T-helper 22 cell (primary cell): Measurements from ENCODE around the gene POTEF.
"Not testable (repeated sequence)": the region's sequence is repeated elsewhere in the genome, so short reads cannot be mapped to it uniquely, and the experiment has no call there.

Experiments used
- DNase-seq: peaks from one replicate; pipeline ENCODE4 v3.0.0-alpha.2; 2020; ENCODE audit warnings: low read depth

Gene POTEF

DNA sequence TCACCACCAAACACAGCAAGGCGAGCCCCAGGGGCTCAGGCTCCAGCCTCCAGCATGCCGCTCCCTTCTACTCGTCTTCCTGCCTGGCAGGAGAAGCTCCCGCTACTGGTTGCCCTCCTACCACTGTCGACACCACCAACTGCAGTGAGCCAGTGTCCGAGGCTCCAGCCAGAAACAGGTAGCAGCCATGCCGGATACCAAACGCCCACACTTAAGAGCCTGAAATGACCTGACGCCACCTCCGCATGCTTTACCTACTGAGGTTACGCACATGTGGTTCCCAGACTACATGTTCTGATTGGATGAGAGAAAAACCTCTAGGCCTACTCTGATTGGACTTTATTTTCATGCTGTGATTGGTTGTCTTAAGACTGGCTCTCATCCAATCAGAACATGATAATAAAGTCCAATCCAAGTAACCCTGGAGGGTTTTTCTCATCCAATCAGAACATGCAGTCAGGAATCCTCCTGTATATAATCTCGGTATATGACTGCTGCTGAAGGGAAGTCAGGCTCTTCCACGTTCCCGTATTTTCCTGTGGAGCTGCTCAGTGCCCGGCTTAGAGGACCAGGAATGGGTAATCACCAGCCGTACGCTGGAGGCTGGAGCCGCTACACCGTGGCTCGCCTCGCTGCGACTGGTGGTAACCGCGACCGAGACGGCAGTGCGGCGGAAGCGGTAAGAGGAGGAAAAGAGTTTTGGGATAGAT lies at the start of gene POTEF:
POTEF (minus strand) TSS at position 103 of the 710 bp plus-strand sequence. CDS start 8,707 bp downstream, outside the sequence.
- not testable (repeated sequence) for DNase-seq

DNA sequence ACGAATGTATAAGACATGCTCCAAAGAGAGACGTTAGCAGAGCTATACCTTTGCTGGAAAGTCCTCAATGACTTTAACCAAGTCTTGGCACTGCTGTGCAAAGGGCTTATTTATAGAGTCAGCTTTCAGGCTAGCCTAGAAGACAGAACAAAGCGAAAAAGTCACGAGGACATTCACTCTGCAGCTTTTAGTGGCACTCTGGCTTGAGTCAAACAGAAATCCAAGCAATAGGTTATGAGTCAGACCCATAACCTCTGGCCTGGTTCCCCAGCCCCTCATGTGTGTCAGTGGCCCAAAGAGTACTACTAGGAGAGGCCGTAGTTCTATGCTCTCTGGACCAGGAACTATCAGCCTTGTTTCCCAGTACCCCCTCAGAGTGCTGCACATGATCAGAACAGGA lies 45.8 kb upstream of the POTEF start:
- not testable (repeated sequence) for DNase-seq

DNA sequence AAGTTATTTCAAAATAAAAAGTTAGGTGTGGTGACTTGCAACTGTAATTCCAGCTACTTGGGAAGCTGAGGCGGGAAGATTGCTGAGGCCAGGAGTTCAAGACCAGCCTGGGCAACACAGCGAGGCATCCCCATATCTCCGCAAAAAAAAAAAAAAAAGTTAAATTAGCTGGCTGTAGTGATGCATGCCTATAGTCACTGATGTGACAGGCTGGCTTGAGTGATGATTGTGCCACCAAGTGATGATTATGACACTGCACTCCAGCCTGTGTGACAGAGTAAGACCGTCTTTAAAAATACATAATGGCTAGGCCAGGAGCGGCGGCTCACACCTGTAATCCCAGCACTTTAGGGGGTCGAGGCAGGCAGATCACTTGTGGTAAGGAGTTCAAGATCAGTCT lies 40.9 kb upstream of the POTEF start:
- DNase-seq, result no peak

DNA sequence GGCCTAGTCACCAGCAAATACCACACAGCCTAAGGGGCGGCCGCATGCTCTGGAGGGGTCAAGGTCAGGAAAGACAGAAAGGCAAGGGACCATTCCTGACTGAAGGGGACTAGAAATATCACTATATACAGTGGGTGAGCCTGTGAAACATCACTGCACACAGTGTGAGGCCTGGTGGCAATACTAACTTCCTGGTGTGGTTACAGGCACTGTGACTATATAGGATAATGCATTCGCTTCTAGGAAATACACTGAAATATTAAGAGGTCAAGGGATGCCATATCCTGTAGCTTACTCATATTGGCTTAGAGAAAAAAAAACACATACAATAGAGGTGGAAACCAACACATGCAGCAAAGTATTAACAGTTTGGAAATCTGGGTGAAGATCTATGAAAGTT lies 40.1 kb upstream of the POTEF start:
- not testable (repeated sequence) for DNase-seq

DNA sequence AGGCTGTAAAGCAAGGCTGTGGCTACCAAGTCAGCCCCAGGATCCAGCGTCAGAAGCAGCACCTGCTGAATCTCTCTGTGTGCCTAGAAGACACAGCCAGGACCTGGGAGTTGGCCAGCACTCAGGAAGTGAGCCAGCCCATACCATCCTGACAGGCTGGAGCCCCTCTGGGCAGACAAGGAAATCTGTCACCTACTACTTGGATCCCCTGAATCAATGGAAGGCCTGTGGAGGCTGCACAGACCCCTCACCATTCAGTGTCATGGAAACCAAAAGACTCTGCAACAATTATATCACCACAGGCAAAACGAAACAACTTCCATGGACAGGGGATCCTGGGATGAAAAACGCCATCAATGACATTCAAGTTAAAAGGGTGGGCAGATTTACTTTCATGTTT lies 37.6 kb upstream of the POTEF start:
- DNase-seq, result not testable (repeated sequence)

DNA sequence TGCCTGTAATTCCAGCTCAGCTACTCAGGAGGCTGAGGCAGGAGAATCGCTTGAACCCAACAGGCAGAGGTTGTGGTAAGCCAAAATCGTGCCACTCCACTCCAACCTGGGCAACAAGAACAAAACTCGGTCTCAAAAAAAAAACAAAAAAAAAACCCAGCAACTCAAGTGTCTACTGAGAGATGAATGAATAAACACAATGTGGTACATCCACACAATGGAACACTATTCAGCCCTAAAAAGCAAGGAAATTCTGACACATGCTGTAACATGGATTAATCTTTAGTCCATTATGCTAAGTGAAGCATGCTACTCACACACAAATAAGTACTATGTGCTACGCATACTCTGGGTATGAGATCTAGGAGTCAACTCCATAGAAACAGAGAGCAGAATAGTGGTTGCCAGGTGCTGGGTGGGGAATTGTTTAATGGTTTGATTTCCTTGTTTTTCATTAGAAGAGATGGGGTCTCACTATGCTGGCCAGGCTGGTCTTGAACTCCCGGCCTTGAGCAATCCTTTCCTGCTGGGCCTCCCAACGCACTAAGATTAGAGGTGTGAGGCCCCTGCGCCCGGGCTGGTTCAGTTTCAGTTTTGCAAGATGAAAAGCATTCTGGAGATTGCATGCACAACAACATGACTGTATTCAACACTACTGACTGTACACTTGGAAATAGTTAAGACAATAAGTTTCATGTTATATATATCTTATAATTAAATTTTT lies 36.4 kb upstream of the POTEF start:
- DNase-seq, result no peak

DNA sequence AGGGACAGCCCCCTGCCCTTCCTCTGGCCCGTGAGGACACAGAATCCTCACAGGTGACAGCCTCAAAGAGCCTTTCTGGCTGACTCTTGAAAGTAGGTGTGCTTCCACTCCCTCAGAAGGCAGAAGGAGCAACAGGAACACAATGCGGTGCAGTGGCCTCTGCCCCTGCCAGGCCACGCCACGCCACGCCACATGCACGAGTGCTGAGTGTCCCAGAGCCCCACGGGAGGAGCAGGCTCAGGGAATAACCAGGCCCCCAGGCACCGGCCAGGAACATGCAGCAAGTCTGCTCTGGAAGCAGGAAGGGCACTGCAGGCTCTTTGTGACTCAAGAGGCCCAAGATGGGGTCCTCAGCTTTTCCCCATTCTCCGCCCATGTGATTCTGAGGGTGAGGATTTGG lies 33.9 kb upstream of the POTEF start:
- DNase-seq, result no peak

DNA sequence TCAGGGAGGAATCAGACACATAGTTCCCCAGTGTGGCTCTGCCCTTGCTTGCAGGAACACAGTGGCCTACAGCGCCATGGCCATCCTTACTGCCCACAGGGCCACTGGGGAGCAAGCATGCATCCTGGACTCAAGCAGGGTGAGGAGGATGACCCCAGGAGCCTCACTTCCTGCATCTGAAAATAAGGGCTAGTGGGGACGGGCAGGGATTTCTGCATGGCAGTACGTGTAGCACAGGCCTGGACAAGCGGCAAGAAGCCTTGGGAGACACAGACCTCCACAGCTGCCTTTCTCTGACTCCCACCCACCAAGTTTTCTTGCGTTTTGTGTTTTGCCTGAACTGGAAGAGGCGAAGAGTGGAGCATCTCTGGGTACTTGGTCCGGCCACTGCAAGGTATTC lies 33.5 kb upstream of the POTEF start:
- not testable (repeated sequence) for DNase-seq

DNA sequence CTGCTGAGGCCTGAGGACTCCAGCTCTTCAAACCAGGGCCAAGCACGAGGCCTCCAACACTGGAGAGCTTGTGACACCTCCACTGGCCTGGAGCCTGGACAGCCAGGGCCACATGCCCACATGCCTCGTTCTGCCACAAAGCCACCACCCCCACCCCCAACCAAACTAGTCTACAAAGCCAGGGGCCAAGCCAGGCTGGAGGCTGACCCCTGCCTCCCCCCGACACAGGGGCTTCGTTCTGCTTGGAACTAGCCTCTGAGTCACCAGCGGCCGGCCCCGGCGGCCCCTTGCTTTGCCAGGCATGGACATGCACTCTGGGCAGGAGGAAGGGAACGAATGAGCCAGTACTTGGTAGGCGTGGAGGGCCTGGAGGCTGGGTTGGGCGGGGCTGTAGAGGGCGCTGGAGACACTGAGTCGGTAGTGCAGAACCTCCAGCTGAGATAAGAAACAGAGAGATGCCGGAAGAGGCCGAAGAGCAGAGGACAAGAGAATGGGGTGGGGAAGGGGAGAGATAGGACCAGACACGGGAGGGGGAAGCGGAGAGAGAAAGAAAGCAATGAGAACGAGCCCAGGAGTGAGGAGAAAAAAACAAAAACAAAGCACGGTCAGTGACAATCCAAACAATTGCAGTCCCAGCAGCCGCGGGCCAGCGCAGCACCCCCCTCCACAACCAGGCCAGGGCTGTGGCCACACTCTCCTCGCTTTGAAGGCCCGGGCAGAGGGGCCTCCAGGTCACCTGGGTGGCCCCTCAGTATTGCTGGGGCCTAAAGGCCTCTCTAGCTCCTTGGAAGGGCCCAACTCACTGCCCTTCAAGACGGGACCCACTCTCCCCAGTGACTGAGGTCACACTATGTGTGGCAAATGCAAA lies 32.0 kb upstream of the POTEF start:
- DNase-seq, result not testable (repeated sequence)

DNA sequence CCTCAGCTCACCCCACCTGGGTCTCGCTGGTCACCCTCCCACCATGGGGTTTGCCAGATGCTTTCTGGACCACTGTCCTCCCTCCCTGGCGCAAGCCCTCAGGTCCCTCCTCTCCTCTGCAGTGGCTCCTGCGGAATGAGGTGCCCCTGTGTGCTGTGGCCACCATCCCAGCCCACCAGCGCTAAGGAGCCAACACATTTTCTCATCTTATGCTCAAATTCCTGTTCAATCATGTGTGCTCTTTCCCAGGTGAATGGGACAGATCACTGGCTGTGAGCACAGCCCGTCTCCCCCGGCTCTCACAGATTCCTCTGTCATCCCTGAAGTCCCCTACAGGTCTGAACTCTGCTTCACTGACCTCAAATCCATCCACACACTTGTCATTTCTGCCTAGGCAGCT lies 31.1 kb upstream of the POTEF start:
- DNase-seq, result no peak

DNA sequence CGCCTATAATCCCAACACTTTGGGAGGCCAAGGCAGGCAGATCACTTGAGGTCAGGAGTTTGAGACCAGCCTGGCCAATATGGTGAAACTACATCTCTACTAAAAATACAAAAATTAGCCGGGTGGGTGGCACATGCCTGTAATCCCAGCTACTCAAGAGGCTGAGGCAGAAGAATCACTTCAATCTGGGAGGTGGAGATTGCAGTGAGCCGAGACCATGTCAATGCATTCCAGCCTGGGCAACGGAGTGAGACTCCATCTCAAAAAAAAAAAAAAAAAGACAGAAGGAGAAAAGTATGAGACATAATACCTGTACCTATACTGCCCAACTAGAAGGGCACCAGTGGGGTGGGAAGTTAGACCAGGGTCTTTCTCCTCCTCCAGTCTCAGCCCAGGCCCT lies 30.4 kb upstream of the POTEF start:
- DNase-seq, result not testable (repeated sequence)

DNA sequence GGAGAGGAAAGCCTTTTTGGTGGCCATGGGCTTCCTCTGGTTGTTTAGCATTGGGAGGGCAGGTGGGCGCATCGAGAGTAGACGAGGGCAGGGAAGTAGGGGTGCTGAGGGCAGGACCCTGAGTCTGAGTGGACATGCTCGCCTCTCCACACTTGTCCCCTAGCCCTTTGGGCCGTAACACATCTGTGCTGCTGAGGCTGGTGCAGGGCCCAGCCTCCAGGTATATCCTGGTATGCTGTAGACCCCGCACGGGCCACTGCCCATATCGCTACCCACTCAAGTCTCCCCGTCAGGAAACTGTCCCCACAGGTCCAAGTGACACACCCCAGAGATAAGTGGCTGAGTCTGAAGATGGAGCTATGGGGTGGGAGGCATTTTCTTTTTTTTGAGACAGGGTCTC lies 29.6 kb upstream of the POTEF start:
- no peak for DNase-seq

DNA sequence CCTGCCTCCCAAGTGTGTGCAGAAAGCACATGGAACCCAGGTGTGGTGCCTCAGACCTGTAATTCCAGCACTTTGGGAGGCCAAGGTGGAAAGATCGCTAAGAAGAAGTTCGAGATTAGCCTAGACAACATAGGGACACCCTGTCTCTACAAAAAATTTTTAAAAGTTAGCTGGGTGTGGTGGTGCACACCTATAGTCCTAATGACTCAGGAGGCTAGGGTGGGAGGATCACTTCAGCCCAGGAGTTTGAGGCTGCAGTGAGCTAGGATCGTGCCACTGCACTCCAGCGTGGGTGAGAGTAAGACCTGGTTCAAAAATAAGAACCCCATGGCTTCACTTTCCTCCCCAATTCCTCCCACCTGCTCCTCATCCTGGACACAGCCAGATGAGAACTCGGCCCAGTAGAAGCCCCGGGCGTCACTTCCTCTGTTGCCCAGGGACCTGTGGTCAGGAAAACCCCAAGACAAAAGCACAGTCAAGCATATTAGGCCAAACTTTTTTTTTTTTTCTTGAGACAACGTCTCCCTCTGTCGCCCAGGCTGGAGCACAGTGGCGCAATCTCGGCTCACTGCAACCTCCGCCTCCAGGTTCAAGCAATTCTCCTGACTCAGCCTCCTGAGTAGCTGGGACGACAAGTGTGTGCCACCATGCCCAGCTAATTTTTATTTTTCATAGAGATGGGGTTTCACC lies 28.9 kb upstream of the POTEF start:
- not testable (repeated sequence) for DNase-seq

DNA sequence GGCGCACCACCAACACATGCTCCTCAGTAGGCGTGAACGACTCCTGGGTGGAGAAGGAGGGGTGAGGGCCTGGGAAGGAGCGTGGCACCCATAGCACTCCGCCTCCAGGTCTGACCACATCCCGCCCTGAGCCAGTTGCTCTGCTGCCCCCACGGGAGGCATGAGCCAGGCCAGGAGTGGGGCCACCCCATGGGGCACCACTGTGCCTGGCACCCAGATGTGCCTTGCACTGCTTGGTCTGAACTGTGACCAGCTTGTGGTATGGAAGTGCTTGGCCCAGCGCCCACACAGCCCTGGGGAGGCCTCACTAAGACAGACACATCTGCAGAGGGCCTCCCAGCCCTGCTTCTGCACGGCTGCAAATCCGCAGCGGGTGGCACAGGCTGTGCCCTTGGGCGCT lies 28.3 kb upstream of the POTEF start:
- DNase-seq, result not testable (repeated sequence)

DNA sequence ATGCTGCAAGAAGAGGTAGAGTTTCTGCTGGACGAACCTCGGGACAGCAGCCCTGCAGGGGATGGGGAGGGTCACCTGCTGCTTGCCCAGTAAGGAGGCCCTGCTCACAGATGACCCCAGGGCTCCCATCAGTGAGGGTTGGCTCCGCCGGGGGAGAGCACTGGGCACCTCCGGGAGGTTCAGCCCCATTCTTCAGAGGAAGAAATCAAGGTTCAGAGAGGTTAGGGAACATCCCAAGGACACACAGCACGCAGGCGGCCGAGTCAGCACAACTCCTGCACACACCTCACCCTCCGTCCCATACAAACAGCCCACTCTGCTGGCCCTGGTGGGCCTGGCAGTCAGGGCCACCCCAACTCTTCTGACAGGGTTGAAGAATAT lies 27.6 kb upstream of the POTEF start:
- DNase-seq, result no peak

DNA sequence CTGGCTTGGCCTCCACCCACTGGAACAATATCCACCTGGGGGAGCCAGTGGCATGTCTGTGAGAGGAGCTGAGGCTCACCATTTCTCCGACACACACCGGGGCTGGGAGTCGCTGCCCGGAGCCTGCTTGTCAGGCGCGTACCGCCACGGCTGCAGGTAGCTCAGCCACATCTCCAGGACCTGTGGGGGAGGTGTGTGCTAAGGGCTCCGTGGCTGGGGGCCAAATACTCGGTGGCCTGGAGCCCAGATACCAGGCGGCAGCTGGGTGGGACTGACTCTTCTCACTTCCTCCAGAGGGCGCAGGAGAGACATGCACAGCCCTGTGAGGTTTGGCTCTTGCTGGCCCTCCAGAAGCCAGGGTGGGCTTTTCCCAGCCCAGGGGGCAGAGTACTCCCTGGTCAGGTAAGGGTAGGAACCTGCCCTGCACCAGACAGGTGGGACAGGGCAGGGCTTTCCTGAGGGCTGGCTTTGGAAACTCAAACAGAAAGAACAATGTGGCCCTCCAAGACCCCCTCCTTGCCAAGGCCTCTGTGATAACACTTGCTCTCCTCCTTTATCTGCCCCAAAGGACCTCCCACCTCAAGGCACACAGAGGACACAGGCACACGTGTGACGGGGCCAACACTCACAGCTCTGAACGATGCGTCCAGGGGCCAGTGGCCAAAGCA lies 27.1 kb upstream of the POTEF start:
- not testable (repeated sequence) for DNase-seq

DNA sequence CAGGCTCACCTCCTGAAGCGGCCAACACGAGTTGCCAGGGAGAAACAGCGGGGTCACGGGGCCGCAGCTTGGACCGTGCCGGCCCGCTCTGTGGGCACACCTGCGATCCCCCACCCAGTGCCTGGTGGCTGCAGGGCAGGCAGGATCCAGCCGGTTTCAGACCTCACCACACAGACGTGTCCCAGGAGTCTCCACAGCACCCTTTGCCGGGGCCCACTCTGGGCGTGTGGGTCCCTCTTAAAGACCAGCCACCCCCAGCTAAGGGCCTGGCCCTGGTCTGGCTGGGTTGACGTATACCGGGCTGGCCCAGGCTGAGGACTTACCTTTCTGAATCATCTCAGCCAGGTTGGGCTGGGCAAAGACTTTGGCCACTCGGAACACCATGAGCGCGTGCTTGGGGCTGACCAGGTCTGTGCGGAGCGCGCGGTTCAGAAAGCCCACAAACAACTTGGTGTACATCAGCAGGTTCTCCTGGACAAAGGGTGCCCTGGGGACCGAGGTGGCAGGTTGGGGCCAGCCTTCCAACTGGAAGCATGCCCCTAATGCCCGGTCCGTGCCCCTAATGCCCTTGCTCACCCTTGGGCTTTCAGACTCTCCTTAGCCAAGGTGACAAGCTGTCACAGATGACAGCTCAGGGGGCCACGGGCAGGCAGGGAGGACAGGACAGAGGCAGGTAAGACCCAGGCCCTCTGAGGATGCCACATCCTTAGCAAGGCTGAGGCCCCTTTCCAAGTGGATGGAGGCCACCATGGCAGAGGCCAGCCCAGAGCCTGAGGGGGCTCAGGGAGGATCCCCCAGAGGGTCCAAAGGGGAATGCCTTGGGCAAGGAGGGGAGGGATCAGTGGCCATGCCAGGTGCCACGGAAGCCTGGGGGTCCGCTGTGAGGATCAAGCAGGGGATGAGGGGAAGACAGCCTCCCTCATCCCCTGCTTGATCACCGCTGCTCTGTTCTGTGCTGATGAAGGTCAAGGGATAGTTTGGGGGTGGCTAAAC lies 26.0 kb upstream of the POTEF start:
- no peak for DNase-seq

DNA sequence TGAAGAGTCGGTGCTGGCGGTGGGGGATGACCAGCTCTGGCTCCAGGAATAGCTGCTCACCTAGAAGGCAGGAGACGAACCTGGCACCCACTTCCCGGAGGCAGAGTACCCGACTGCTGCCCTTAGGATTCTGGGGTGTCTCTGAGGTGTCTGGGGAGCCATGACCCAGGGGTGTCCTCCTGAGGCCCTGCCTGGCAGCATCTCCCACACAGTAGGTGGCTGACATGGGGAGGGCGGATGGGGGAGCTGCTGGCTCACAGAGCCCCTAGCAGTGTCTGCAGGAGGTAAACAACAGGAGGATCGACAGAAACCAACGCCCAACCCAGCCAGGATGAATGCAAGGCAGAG lies 25.4 kb upstream of the POTEF start:
- not testable (repeated sequence) for DNase-seq

DNA sequence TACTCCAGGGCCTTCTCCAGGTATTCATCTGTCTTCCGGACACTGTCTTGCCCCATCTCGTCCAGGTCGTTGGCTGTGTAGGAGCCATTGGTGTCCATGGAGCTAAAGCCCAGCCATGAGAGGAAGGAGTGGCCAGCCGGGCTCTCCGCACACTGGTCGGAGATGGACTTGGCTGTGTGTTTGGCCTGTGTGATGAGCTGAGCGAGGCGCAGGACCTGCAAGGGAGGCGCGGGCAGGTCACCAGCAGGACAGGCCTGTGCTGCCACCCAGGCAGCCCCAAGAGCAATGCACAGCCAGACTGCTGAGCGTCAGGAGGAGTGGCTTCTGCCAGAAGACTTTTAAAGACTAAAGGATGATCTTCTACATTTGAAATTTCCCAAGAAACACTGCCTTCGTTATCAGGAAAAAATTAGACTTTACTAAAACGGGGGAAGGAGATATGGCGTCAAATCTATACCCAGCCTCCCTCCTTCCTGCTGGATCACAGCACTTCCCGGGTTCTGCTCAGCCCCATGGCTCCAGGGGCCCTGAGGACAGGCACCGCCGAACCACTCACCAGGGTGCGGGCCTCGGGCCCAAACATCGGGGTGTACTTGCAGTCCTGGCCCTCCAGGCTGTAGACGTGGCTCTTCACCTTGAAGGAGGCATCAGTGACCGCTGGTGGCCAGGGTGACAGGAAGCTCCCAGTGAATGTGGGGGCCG lies 24.9 kb upstream of the POTEF start:
- not testable (repeated sequence) for DNase-seq
